Prostate gland (tissue), 2 donors: ENCODE measurements around the gene UBQLNL.

ENCODE experiments used
- CTCF ChIP-seq, 4 experiments: fragments of 200-600 bp in 2 of 4; fragments of 450-650 bp in 2 of 4; sonication (generic) in 2 of 4; IDR thresholded peaks; 1 replicate in 3 of 4; 2 replicates in 1 of 4; pipeline ENCODE4 v1.5.1; 2016 to 2019; ENCODE audit warnings: antibody characterized with exemption in 4 of 4, mild to moderate bottlenecking in 2 of 4, moderate library complexity in 2 of 4
- POLR2A ChIP-seq: fragments of 450-650 bp; IDR thresholded peaks from one replicate; pipeline ENCODE4 v1.6.1; 2016; ENCODE audit warnings: antibody characterized with exemption, mild to moderate bottlenecking
- POLR2AphosphoS5 ChIP-seq: sonication (generic); formaldehyde crosslinking; IDR thresholded peaks from one replicate; pipeline ENCODE4 v1.6.1; 2017; ENCODE audit warnings: antibody characterized with exemption

- TF ChIP-seq CTCF (IDR thresholded peaks at IDR 0.05) (no peak), POLR2A (no peak), POLR2AphosphoS5 (no peak)
Observed at GRCh38 chr11:5550440-5551095, 34.1 kb upstream of the UBQLNL start.
